ENCODE results near the gene ADCK2.

- no peak for TF ChIP-seq CTCF (IDR thresholded peaks at IDR 0.05; ENCODE audit: low read depth, low read length)
- peak; percentile 29 for TF ChIP-seq POLR2A (IDR thresholded peaks at IDR 0.05; ENCODE audit: extremely low read depth, insufficient read length)
- no peak for TF ChIP-seq MAX (IDR thresholded peaks at IDR 0.05; ENCODE audit: low read depth, low read length)
- TF ChIP-seq MYC (IDR thresholded peaks at IDR 0.05; ENCODE audit: low read depth, low read length): no peak
Measured at GRCh38 chr7:140672382-140673062, at the start of gene ADCK2.

Data from NB4 (cell line).